Panc1 (cell line): Measurements from ENCODE around the gene MRPL20. TPM values are rescaled to one million over a fixed set of nuclear protein-coding genes. Genes with fewer than 3 reads are reported as not detected.
"Not testable (repeated sequence)": the region's sequence is repeated elsewhere in the genome, so short reads cannot be mapped to it uniquely, and the experiment has no call there.

ENCODE experiments used
- ATAC-seq: fragments of 200-7000 bp; cut with Tn5 transposase; 2 replicates; pipeline ENCODE4 v1.9.1; 2020; ENCODE audit warnings: mild to moderate bottlenecking, moderate library complexity
- BruUV-seq: library from RNA; stranded (reverse); fragments of 400-500 nt; replicated peaks from 2 replicates; lab custom pipeline; 2021; lab: Mats Ljungman, UMichigan
- CTCF ChIA-PET: fragments of 300-600 bp; sonication (Branson Sonifier 250); formaldehyde crosslinking; loops from one replicate; lab custom pipeline; 2022; ENCODE audit warnings: antibody characterized with exemption; lab: Charles Lee
- POLR2A ChIA-PET: fragments of 300-600 bp; sonication (Branson Sonifier 250); formaldehyde crosslinking; loops from one replicate; lab custom pipeline; 2022; ENCODE audit warnings: antibody characterized with exemption; lab: Charles Lee
- DNase-seq: peaks from one replicate; pipeline ENCODE4 v3.0.0-alpha.2; 2010; ENCODE audit warnings: low read depth, low spot score
- H3K27ac ChIP-seq: 2 replicates; pipeline ENCODE4 v1.5.1; 2011; ENCODE audit warnings: mild to moderate bottlenecking, low read length, inconsistent platforms
- H3K27me3 ChIP-seq: fragments of 200-500 bp; sonication (Bioruptor generic); 2 replicates; pipeline ENCODE4 v1.6.0; 2014; ENCODE audit warnings: low read length, inconsistent platforms; ENCODE audit not compliant: control insufficient read depth, insufficient read depth
- H3K36me3 ChIP-seq: fragments of 200-500 bp; sonication (Bioruptor generic); 2 replicates; pipeline ENCODE4 v1.5.1; 2014; ENCODE audit warnings: inconsistent platforms, mild to moderate bottlenecking, low read length, moderate library complexity; ENCODE audit not compliant: control insufficient read depth, insufficient read depth
- H3K4me1 ChIP-seq: 2 replicates; pipeline ENCODE4 v1.5.1; 2011; ENCODE audit warnings: inconsistent platforms, mild to moderate bottlenecking, low read length, moderate library complexity; ENCODE audit not compliant: control insufficient read depth, insufficient read depth
- H3K4me3 ChIP-seq, 2 experiments: 2 replicates each; pipeline ENCODE4 v1.5.1; 2011 to 2012; ENCODE audit warnings: low read depth in 2 of 2, low read length in 2 of 2, mild to moderate bottlenecking in 2 of 2, inconsistent platforms in 1 of 2, moderate library complexity in 1 of 2
- H3K9me3 ChIP-seq: fragments of 200-500 bp; sonication (Bioruptor generic); 2 replicates; pipeline ENCODE4 v1.5.1; 2014; ENCODE audit warnings: low read depth, mild to moderate bottlenecking, inconsistent platforms, low read length, moderate library complexity; ENCODE audit not compliant: control insufficient read depth, insufficient read depth
- CTCF ChIP-seq: fragments of 450-650 bp; IDR thresholded peaks from 2 replicates; pipeline ENCODE4 v1.5.1; 2017; ENCODE audit warnings: mild to moderate bottlenecking
- POLR2AphosphoS5 ChIP-seq: IDR thresholded peaks from 2 replicates; pipeline ENCODE4 v1.6.1; 2012; ENCODE audit warnings: mild to moderate bottlenecking, low read depth, low read length, moderate library complexity
- REST ChIP-seq, 2 experiments: IDR thresholded peaks; 2 replicates each; pipeline ENCODE4 v1.6.1; 2011 to 2012; ENCODE audit warnings: low read depth in 2 of 2, control low read depth in 1 of 2, low read length in 1 of 2, mild to moderate bottlenecking in 1 of 2, moderate library complexity in 1 of 2; ENCODE audit not compliant: insufficient read depth in 1 of 2
- SIN3A ChIP-seq: IDR thresholded peaks from 2 replicates; pipeline ENCODE4 v1.6.1; 2012; ENCODE audit warnings: low read depth, mild to moderate bottlenecking, low read length, moderate library complexity, borderline replicate concordance; ENCODE audit not compliant: insufficient read depth
- TCF7L2 ChIP-seq: IDR thresholded peaks from 2 replicates; pipeline ENCODE4 v1.6.1; 2011; ENCODE audit warnings: mild to moderate bottlenecking, low read depth, low read length, inconsistent platforms
- in situ Hi-C: cut with HindIII; loops from 2 replicates; pipeline ENCODE4 v1.10.0; 2016; ENCODE audit warnings: low sequenced_read_pairs, low pct_unique_long_range_greater_than_20kb
- intact Hi-C: fragments of 100-400 bp; cut with micrococcal nuclease; formaldehyde crosslinking; loops from one replicate; pipeline ENCODE4 v1.10.0; 2022; ENCODE audit not compliant: unreplicated experiment
- total RNA-seq: library from RNA; stranded (reverse); gene quantifications from one replicate; pipeline ENCODE4 v1.2.1, GENCODE V29; 2021; ENCODE audit not compliant: unreplicated experiment

The MRPL20 gene
- total RNA-seq, 1 experiment from 2014 or later = 196 TPM

GRCh38 chr1:1419363-1419812 is 12.3 kb upstream of the MRPL20 start:
- CTCF ChIA-PET = no interaction called here
- no peak for TF ChIP-seq CTCF
- no peak for TF ChIP-seq TCF7L2
- TF ChIP-seq SIN3A = no peak
- no peak for TF ChIP-seq REST (IDR thresholded peaks at IDR 0.05; ENCODE audit: insufficient read depth in 1 of 2, low read depth in 2 of 2, low read length in 1 of 2)
- no peak for TF ChIP-seq POLR2AphosphoS5
- no TSS peak for BruUV-seq
- peaks cover 22% of the 10 kb centered on the region for H3K4me1 ChIP-seq
- POLR2A ChIA-PET = interaction anchor here (0.7 kb wide), 1 partner anchor 51 kb away, joined by 7 read pairs; no protein-coding TSS in a partner anchor
- DNase-seq = no peak
- in situ Hi-C loops = no loop called here
- no peak overlapping the region for H3K27ac ChIP-seq
- no peak overlapping the region for H3K4me3 ChIP-seq
- no peaks in the 10 kb centered on the region for H3K27me3 ChIP-seq
- H3K9me3 ChIP-seq = no peaks in the 10 kb centered on the region
- peak; percentile 12; the same call in 1 of the 2 replicates for ATAC-seq
- intact Hi-C loops = no loop called here
- H3K36me3 ChIP-seq = no peaks in the 10 kb centered on the region

- Histone ChIP-seq H3K9me3 (no peaks in the 10 kb centered on the region), H3K4me3 (no peak overlapping the region), H3K27me3 (no peaks in the 10 kb centered on the region), H3K27ac (peak overlapping the region; percentile 39; the same call in 1 of the 2 replicates), H3K36me3 (no peaks in the 10 kb centered on the region), H3K4me1 (peaks cover 22% of the 10 kb centered on the region)
- in situ Hi-C loops = no loop called here
- ChIA-PET CTCF (no interaction called here), POLR2A (no interaction called here)
- ATAC-seq (peak; percentile 2; the same call in 1 of the 2 replicates), DNase-seq (no peak)
- TF ChIP-seq TCF7L2 (no peak), REST (IDR thresholded peaks at IDR 0.05; ENCODE audit: insufficient read depth in 1 of 2, low read depth in 2 of 2, low read length in 1 of 2) (no peak), SIN3A (no peak), POLR2AphosphoS5 (no peak), CTCF (no peak)
- BruUV-seq = no TSS peak
- intact Hi-C loops = no loop called here
Observed at GRCh38 chr1:1418464-1419362, 11.6 kb upstream of the MRPL20 start.

- ATAC-seq, BruUV-seq, H3K36me3 ChIP-seq, DNase-seq, H3K4me3 ChIP-seq, H3K9me3 ChIP-seq, intact Hi-C loops, CTCF ChIA-PET, POLR2A ChIA-PET, in situ Hi-C loops, H3K27me3 ChIP-seq: not testable (repeated sequence)
- Histone ChIP-seq H3K4me1 (peaks cover 22% of the 10 kb centered on the region), H3K27ac (peak overlapping the region; percentile 61; the same call in 1 of the 2 replicates)
Observed at GRCh38 chr1:1417825-1418463, 10.9 kb upstream of the MRPL20 start.
